ELR (cell line): ENCODE data around the gene SRXN1.

Experiments
- DNase-seq: peaks from one replicate; pipeline ENCODE4 v3.0.0-alpha.2; 2015; ENCODE audit warnings: low read depth

Gene SRXN1

DNA sequence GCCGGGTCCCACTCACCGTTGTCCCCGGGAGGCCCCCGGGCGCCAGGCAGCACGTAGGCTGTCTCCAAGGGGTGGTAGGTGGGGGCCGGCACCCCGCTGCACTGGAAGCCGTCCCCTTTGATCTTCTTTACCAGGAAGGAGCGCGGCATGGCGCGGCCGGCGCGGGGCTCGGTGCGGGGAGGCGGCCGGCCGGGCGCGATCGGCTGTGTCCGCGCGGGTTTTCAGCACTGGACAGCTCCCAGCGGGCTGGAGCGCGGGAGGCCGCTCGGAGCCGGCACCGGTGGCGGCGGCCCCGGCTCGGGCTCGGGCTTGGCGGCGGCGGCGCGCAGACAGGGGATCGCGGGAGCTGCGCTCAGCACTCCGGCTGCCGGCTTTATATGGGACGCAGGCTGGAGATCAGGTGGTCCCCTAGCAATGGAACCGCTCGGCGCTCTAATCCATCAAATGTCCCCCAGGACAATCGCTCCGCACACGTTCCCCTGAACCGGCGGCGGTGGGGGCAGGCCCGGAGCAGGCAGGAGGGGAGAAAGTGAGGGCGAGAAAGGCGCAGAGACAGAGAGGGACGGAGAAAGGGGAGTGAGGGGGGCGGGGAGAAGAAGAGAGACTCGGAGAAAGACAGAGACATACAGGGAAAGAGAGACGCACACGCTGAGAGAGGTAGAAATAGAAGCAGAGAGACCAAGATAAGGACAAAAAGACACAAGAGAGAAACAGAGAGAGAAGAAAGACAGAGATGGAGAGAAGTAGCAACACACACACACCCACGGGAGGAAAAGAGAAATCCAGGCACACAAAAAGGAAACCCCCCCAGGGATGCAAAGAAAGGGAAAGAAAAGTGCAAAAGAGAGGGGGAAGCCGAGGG, 22.7 kb upstream of the SRXN1 start, which contains the start of gene SCRT2:
Gene SCRT2 (minus strand): TSS at position 350 of the 862 bp plus-strand sequence. CDS start 201 bp downstream, at position 149.
- peak; percentile 61 for DNase-seq

GRCh38 chr20:675033-675452, 22.0 kb upstream of the SRXN1 start:
- DNase-seq, result no peak

DNA sequence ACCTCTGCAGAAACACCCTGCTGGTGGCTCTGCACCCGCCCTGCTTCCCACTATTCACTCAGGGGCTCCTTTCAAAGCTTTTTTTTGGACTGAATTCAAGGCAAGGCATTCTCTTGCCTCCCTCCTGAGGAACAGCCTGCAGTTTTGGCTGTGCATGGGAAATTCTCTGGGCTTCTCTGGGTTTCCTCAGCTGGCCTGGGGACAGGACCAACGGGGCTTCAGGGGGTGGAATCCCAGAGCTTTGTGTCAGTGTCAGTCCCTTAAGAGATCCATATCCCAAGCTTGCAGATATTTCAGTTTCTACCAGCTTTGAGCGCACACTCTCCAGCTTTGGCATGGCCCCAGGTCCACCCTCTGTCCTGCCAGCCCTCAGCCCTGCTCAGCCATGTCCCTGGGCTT, 20.6 kb upstream of the SRXN1 start:
- DNase-seq, result no peak

GRCh38 chr20:672963-673602, 20.1 kb upstream of the SRXN1 start:
- DNase-seq, result no peak

DNA sequence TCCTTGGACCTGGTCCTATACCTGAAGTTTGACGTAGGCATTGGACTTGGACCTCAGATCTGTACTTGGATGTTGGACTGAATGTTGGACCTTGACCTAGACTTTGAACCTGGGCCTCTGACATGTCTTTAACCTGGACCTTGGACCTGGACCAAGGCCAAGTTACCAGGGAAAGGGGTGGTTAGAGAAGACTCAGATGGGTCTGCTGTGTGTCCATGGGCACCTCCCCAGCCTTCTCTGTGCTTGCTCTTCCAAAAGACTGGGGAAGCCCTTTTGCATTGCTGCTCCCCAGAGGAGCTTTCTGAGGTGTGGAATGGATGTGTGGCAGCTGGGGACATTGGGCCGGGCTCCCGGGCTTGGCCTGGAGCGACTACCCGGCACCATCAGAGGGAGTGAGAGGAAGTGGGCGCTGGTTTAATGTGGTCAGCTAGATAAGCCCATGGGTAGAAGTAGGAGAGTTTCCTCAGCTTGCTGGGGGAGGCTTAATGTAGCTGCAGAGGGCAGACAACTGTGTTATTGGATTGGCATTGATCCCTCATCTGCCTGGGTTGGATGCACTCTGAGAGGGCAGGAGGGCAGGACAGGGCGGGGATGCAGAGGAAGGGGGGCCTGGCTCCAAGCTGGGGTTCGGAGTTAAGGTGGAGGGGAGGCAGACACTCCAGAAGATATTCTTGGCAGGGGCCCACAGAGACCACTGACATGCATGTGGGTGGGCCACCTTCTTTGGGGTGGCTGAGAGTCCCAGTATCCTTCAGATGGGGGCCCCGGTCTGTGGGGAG, 18.4 kb upstream of the SRXN1 start:
- DNase-seq, result no peak

- DNase-seq, result no peak
These were observed 16.6 kb upstream of the SRXN1 start for GRCh38 chr20:669573-669972.

DNA sequence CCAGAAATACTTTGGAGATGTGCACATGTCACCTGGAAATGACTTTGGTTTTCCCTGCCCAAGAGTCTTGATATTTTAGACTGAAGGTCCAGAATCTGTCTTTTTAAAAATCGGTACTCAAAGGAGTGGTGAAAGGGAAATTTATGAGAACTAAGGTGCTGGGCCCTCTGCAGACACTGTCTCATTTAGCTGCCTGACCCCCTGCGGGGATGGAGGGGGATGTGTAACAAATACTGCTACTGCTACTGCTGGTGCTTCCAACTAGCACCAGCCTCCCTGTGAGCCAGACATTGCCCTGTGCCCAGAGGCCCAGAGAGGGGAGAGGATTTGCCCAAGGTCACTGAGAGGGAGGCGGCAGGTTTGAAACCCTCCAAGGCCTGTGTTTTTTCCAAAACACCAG, 15.6 kb upstream of the SRXN1 start:
- DNase-seq, result no peak

GRCh38 chr20:668050-668449, 15.1 kb upstream of the SRXN1 start:
- DNase-seq, result no peak

GRCh38 chr20:667351-668034, 14.5 kb upstream of the SRXN1 start:
- DNase-seq, result peak; percentile 61

DNA sequence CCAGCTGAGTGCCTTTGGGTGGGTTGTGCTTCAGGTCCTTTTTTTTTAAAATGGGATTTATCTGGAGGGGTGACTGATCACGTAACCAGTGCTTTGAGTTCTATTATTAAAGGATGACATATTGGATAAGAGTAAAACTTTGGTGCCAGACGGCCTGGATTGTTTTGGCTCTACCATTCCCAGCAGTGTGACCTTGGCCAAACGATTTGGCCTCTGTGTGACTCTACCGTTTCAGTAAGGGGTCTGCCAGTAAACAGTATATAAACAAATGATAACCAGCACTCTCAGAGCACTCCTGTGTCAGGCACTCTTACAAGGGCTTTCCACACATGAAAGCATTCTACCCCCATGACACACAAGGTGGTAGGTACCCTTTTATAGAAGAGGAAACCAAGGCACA, 13.9 kb upstream of the SRXN1 start:
- no peak for DNase-seq

GRCh38 chr20:665276-665675, 12.3 kb upstream of the SRXN1 start:
- no peak for DNase-seq

DNA sequence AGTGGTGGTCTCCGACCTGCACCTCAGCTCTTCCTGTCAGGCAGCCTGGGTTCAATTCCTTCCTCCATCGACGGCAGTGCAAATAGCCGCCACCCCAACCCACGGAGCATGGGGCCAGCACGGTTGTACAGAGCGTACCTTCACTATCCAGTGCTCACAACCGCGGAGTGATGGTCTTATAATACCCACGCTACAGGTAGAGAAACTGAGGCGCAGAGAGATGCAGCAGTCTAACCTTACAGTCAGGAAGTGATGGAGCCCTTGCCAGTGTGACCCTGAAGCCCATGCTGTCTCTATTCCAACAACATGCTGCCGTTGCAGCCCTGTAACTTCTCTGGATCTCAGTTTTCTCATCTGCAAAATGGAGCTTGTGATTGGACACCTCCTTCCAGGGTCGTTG, 11.6 kb upstream of the SRXN1 start:
- no peak for DNase-seq

- no peak for DNase-seq
These were observed 11.2 kb upstream of the SRXN1 start for GRCh38 chr20:664151-664550.

- DNase-seq, result no peak
These were observed 10.5 kb upstream of the SRXN1 start for GRCh38 chr20:663315-664090.

- no peak for DNase-seq
These were observed 9.5 kb upstream of the SRXN1 start for GRCh38 chr20:662277-663192.

- no peak for DNase-seq
These were observed 8.7 kb upstream of the SRXN1 start for GRCh38 chr20:661474-662270.

DNA sequence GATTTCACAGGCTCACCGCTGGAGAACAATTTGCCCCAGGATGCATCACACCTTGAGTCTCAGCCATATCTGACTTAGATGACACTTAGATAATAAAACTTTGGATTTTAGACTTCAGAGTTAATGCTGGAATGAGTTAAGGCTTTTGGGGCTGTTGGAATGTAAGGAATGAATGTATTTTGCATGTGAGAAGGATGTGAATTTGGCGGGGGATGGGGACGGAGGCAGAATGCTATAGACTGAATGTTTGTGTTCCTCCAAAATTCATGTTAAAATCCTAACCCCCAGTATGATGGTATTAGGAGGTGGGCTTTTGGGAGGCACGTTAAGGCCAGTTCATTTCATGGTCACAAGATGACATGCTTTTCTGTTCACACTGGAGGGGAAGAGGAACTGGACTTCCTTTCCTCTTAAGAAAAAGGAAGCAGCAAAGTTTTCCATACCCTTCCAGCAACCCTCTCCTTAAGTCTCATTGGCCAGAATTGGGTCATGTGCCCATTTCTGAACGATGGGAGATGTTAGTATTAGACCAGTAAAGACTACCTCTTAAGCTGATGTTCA, 5.8 kb upstream of the SRXN1 start:
- no peak for DNase-seq

- no peak for DNase-seq
These were observed 5.2 kb upstream of the SRXN1 start for GRCh38 chr20:658202-658601.
